ELF-1 (cell line): ENCODE data around the gene TBC1D22A.

ENCODE experiments used
- DNase-seq: peaks from one replicate; pipeline ENCODE4 v3.0.0-alpha.2; 2016; ENCODE audit warnings: low read depth, low spot score

The TBC1D22A gene

DNA sequence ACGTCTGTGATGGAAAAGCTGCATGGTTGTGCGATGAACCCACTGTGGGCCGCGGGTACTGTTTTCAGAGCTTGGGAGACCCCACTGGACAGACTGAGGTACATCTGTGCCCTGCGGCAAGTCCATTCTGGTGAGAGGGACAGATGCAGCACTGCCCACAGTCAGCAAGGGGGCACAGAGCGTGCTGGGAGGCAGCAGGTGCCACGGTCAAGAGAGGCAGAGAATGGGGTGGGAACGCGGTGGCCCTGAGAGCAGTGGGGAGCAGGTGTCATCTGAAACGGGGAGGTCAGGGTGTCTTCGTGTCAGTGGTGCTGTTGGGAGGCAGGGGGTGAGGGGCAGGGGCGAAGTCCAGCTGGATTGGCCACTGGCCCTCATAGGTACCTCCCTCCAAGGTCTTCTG is 32.0 kb downstream of the TBC1D22A start:
- no peak for DNase-seq

DNA sequence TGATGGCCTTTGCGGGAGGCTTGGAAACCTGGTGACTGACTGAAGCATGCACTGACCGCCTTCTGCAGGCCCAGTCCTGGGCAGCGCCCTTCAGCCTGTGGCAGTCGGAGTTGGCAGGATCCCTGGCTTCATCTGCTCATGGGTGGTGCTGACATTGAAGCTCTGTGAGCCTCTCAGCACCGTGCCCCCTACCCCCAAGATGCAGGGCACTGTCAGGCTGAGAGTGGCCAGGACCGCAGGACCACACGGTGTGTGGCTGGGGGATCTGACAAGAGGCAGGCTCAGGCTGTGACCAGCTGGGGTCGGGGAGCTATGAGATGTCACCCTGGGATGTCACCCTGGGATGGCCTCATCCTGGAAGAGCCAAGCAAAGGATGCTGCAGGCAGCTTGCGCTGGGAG is 32.7 kb downstream of the TBC1D22A start:
- DNase-seq = no peak

DNA sequence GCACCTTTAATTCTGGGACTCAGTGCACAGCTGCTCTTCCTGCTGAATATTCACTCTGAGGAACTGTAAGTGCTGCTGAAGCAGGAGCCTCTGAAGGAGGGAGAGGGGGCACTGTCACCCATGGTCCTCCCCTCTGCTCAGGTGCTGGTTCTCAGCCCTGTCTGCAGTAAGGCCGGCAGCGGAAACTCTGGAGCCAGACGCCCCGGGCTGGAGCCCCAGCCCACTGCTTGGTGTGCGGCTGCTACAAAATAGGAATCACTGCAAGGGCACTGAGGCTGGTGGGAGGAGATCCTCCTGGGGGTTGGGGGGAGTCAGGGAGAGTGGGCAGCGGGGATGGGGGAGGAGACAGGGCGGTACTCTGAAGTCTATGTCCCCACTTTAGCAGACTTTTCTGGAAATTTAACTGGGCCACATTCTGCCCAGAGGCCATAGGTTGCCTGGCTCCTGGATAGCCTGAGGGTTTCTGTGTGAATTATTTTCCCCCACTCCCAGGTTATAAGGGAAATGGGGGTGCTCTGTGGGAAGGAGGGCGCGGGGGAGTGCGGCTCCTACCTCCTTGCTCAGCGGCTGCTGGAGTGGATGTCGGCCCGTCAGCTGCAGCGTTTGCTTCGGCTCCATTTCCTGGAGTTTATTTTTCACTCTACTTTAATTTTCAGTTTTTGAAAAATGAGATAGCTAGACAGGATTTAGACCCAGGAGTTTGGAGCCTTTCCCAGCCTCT is 33.6 kb downstream of the TBC1D22A start:
- no peak for DNase-seq

DNA sequence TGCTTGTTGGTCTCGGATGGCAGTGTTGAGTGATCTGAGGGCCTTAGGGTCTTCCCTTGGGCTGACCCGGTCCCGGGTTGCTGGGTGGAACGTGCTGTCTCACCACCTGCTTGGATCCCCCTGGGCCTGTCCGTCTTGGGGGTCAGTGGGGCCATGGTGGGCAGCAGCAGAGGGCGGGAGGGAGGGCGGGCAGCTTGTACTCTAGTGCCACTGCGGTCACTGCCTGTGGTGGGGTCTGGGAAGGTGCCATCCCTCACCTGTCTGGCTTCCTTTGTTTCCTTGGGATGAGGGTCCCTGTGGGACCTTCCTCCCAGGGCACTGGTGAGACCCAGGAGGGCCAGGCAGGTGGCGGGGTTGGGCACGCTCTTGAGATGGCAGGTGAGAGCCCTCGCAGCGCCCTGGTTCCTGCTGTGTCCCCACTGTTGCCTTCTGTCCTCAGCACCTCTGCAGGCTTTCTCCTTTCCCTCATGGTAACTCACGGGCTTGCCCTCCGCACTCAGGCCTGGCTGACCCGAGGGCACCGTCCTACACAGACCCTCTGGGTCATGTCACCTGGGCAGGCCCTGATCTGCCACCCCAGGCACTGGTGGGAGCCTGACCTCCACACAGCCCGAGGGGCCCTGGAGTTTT is 34.2 kb downstream of the TBC1D22A start:
- DNase-seq = no peak

DNA sequence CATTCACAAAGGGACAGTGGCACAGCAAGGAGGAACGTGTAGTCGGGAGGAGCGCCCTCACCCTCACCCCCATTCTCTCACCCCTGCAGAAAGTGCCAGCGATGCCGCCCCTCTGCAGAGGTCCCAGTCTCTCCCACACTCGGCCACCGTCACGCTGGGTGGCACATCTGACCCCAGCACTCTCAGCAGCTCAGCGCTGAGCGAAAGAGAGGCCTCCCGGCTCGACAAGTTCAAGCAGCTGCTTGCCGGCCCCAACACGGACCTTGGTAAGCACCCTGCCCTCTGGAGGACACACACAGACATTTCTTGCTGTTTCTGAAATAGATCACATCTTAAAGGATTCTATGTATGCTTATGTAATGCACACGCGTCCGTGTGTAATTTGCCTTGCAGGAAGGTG is 34.9 kb downstream of the TBC1D22A start:
- DNase-seq = no peak

DNA sequence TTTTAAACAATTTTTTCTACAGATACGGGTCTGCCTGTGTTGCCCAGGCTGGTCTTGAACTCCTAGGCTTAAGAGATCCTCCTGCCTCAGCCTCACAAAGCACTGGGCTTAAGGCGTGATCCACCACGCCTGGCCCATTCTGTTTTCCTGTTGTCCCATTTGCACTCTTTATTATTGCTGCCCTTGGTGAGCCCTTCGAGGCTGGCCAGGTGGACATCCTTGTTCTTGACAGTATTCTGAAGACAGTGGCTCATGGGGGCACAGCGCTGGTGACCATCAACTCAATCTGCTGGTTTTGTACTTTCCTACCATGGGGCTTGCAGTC is 35.6 kb downstream of the TBC1D22A start:
- DNase-seq = no peak

DNA sequence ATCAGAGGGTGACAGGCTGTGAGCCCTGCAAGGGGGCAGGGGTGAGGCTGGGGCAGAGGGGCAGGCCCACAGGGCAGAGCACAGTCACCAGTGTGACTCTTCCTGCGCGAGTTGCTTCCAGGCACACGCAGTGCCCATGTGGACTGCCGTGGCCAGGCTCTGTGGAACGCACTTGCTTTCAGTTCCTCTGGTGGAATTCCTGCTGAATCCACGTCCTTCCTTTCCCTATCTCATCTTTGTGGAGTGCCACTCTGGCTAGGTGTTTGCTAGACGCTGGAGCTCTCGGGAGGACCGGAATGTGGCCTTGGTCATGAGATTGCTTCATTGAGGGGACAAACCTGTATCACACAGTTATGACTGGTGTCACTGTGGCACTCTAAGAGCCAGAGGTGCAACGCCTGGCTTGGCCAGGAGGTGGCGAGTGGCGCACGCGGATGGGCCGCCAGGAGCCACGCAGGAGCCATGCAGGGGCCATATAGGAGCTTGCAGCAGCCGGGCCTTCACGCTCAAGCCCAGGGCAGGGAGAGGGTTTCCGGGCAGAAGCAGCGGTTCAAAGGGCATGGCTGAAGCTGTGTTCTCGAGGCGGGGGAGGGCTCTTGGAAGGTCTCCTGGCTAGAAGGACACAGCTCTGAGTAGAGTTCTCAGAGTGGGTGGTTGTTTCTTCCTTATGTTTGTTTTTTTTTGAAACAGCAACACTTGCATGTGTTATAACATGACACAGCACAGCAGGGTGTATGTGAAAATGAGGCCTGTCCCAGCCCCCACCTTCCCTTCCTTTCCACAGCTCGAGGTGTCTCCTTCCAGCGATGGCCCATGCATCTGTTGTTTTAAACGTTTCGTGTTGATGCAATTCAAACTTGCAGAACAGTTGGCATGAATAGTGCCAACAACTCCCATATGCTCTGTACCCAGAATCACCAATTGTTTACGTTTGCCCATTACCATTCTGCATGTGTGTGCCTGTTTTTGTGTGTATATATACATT is 36.2 kb downstream of the TBC1D22A start:
- peak; percentile 88 for DNase-seq

DNA sequence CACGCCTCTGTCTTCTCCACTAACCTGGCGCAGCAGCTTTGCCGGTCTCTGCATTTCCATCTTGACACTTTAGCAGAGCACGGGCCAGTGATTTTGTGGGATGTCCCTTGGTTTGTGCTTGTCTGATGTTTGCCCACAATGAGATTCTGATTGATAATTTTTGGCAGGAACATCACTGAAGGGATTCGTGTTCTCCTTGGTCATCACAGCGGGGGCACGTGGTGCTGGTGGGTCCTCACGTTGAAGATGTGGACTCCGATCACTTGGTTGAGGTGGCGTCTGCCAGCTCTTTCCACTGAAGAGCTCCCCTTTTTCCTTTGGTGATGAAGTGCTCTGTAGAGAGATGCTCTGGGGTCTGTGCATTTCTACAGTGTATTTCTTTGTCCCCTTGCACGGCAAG is 37.2 kb downstream of the TBC1D22A start:
- no peak for DNase-seq

DNA sequence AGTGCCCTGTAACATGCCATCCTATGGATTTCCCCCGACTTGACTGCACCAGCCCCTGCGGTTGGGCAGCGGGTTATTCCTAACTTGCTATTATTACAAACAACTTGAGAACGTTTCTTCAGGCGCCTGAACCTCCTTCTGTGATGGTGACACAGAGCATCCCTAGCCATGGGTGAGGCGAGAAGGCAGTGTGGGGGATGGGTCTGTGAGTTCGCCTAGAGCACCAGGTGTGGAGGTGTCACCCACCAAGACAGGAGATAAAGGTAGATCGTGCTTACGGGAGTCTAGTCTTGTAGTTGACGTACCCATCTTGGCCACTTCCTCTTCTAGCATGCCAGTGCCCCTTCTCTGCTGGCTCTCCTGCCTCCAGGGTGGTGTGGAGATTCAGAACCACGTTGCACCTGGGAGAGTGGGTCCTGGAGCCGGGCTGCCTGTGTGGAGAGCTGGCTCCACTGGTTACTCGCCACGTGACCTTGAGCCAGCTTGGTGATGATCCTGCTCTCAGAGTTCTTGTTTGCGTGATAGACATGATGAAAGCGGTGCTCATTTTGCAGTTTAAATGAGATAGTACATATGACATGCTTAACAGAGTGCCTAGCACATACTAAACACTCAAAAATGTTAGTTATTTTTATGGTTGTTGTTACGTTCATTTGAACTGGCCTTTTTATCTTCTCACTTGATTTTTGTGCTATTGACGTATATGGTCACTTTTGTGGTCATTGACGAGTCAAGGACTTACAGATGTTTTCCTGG is 37.8 kb downstream of the TBC1D22A start:
- DNase-seq = no peak

DNA sequence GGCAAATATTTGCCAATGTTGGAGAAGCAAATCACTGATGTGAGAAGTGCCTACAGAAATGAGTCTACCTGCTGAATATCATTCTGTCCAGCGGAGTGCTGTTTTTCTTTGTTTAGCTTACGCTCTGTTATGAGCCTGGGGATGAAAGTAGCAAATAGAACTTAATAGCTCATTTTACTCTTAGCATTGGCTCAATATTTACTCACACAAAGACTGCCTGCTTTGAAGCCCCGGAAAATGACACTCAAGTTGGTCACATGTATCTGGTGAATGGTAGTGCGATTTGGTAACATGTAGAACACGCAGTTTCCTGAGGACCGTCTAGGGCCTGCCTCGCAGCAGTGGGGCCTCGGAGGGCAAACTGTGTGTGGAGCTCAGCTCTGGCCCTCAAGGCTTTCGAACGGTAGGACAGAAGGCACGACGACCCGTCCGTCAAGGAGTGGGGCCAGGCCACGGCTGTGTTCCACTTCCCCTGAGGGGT is 38.9 kb downstream of the TBC1D22A start:
- DNase-seq = no peak

DNA sequence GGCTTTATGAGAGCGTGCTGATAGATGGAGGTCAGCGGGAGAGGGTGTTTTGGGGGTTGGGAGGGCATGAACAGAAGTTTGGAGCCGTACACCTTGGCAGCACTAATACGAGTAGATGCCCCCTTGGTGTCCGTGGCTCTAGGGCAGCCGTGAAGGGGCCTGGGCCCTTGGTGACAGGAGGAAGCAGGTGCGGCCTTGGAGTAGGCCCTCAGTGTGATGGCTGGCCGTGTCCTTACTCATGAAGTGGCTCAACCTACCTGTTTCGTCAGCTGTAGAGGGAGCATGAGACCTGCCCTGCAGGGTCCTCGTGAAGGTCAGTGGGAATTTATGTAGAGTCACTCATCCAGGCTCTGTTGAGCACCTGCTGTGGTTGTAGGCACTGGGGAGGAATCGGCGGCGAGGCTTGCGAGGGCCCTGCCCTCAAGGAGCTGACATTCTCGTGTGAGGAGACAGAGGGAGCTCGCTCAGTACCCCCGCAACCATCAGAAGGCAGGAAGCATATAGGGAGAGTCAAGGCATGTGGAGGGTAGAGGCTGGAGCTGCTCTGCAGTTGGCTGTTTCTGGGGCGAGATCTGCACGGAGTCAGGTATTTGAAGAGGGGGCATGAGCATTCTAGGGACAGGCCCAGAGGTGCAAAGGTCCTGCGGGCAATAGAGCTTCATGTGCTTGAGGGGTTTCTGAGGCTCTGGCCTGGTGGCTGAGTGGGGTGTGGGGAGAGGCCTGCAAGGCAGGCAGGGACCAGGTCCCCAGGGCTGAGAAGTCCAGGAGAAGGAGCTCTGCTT is 39.6 kb downstream of the TBC1D22A start:
- DNase-seq = no peak

DNA sequence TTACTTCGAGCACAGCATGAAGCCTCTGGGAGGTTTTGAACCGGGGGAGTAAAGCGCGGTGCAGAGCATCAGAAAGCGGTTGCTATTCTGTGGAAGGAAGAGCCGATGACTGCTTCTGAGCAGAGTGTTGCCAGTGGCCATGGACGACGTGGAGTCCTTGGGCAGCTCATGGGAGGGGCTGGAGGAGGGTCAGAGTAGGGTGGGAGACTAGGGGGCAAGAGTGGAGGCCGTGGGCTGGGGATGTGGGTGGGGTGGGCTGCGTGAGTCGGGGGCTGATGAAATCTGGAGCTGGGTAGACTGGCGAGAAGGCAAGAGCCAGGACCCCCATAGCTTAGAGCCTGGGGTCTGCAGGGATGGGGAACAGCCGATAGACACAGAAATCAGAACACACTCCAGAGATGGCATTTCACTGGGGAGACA is 40.2 kb downstream of the TBC1D22A start:
- no peak for DNase-seq

DNA sequence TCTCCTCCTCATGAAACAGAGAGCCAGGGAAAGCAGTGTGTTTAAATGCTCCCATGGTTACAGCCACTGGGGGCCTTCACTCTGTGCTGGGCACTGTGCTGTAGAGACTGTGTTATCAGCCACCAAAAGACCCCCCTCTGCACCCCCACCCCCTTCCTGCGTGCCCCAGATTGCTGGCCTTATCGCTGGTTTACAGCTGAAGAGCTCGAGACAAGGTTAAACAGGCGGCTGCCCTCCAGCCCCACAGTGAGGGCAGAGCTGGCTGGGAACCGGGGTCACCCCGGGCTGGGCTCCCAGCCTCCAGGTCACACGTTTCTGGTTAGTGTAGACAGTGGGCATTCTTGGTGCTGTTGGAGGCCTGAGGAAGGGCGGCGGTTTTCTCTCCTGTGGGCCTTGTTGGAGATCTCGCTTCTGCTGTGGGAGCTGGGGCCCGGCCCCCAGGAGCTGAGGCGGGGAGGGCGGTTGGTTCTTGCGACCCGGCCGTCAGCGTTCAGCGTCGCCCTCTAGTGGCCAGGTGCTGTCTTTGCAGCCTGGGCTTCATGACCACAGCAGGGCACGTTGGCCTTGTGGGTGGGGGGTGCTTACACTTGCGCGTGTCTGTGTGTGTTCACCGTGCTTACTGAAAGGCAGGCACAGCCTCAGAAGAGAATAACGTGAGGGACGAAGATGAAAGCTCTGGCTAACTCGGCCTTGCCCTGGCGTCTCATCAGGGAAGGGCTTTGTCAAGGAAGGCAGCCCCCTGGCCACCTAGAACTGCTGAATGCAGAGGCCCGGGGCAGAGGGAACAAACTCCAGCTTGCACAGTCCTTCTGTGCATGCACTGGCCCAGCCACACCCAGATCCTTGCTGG is 40.8 kb downstream of the TBC1D22A start:
- DNase-seq = peak; percentile 75

DNA sequence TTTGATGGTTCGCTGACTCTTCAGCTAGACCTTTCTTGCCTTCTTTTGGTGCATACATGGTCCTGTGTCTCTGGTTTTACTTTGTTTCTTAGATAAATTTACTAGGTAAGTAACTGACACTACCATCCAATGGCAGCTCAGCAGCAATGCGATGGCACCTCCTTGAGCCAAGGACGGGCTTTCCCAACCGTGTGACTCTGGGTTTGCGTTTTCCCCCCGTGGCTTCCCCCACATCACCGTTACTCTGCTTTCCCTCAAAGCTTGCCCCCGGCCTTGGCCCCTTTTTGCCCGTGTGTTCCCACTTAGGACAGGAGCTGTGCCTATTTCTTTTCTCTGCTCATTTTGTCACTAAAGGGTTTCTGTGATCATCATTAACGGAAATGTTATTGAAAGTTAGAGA is 41.5 kb downstream of the TBC1D22A start:
- DNase-seq = no peak

DNA sequence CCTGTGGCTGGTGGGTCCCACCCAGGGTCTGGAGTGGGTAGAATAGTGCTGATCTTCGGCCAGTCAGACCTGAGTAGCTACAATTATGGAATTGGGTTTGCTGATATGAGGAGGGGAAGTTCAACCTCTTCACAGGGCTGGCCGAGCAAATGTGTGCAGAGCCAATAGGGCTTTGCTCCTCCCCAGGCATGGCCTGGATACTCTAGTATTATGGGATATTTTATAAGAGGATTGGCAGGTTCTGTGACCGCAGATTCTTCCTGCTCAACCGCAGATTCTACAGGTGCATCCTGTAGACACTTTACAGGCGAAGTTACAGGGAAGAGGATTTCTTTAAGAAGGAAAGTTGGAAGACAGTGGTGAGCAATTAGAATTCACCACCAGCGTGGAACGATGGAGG is 44.3 kb downstream of the TBC1D22A start:
- DNase-seq = no peak

DNA sequence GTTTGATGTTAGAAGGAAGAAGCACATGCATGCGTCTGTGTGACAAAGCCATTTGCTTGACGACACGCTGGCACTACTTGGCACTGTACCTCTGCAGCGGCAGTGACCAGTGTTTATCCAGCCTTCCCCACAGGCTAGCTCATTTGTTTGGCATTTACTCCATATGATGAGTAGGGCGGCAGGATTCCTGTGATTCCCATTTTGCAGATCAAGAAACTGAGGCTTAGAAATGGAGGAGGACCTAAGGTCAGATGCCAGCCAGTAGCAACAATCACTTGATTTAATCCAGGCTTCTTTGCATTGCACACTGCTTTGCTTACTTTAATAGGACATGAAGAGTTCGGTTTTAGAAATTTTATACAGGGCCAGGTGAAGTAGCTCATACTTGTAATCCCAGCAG is 45.0 kb downstream of the TBC1D22A start:
- DNase-seq = no peak

DNA sequence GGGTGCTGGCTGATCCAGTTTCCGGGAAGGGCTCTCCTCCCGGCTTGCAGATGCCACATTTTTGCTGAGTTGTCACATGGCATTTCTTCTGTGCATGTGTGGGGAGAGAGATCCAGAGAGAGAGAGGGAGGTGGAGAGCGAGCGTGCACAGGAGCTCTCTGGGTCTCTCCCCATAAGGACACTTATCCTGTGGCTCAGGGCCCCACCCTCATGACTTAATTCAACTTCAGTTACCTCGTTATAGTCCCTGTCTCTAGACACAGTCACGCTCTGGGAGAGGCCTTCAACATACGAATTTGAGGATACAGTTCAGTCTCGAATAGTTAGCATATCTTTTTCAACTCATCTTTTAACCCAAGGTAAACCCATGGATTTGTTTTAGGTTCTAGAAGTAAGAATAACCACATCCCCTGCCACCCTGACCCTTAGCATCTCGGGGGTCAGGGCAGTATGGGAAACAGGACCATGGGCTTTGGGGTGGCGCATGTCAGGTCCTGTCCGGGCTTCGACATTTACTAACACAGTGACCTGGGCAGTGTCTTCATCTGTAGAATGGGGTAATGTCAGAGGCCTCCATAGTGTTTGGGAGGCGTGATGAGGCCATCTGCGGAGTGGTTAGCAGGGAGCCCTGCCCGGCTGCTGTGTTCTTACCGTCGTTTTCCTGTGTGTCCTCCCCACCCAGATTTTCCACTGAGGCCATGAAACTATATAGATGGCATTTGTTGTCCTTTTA is 46.9 kb downstream of the TBC1D22A start:
- DNase-seq = no peak

DNA sequence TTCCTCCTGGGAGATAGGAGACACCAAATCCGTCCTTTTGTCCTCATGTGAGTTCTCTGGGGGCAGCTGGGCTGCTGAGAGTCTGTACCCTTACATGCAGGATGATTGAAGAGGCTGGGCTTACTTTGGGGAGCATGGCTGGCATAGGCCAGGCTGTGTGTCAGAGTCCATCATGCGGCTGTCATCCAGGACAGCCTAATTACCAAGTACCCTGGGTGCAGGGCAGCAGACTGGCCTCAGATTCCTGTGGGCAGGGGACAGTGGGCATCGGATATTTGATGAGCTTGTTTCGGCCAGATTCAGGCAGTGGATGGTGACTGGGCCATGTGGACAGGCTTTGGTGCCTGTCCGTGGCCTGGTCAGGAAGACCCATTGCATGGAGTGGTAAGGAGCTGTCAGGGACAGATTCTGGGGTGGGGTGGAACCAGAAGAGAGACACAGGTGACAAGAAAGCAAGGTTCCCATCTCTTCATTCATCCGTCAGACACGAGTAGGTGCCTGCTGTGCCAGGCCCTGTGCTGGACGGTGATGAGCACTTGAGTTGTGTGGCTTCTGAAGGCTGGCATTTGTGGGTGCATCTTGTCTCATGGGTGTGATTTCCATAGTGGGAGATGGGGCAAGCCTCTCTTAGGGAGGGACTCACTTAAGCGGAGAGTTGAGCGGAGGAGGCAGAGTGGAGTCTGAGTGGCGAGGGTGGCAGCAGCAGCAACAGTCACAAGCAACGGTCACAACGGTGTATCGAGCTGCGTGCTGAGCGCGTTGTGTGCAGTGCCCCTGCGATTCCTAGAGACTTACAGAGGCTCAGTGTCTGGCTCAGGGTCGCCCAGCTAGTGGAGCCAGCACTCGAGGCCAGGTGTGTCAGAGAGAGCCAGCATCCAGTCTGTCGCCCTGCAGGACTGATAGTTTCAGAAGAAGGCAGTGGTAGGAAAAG is 48.7 kb downstream of the TBC1D22A start:
- no peak for DNase-seq
